Ascending aorta (tissue), 2 donors: ENCODE results near the gene L3MBTL2. TPM values are rescaled to one million over a fixed set of nuclear protein-coding genes. Genes with fewer than 3 reads are reported as not detected.

Experiments
- DNase-seq, 2 donors: peaks; one replicate each; pipeline ENCODE4 v3.0.0-alpha.2; 2019; ENCODE audit warnings: low spot score in 2 of 2
- H3K27ac ChIP-seq, 2 donors: fragments of 200-600 bp; sonication (generic); one replicate each; pipeline ENCODE4 v1.5.1; 2016 to 2017; ENCODE audit warnings: mild to moderate bottlenecking in 1 of 2
- H3K27me3 ChIP-seq: fragments of 200-600 bp; sonication (generic); one replicate; pipeline ENCODE4 v1.5.1; 2017
- H3K36me3 ChIP-seq, 2 donors: fragments of 200-600 bp; sonication (generic); one replicate each; pipeline ENCODE4 v1.5.1; 2016
- H3K4me1 ChIP-seq, 2 donors: fragments of 200-600 bp; sonication (generic); one replicate each; pipeline ENCODE4 v1.5.1; 2016 to 2017; ENCODE audit warnings: mild to moderate bottlenecking in 1 of 2
- H3K4me3 ChIP-seq, 2 donors: fragments of 200-600 bp; sonication (generic); one replicate each; pipeline ENCODE4 v1.5.1; 2016 to 2017; ENCODE audit warnings: mild to moderate bottlenecking in 1 of 2
- H3K9me3 ChIP-seq, 2 donors: fragments of 200-600 bp; sonication (generic); one replicate each; pipeline ENCODE4 v1.5.1; 2016
- CTCF ChIP-seq, 3 experiments: fragments of 200-600 bp in 2 of 3; fragments of 450-650 bp in 1 of 3; sonication (generic) in 2 of 3; IDR thresholded peaks; one replicate each; pipeline ENCODE4 v1.5.1; 2016 to 2019; ENCODE audit warnings: antibody characterized with exemption in 3 of 3, mild to moderate bottlenecking in 1 of 3, moderate library complexity in 1 of 3
- intact Hi-C: fragments of 100-400 bp; cut with DNase I; formaldehyde crosslinking; loops from one replicate; pipeline ENCODE4 v1.15.1; 2023
- total RNA-seq: library from RNA; depleted of rRNA; stranded (reverse); fragments of >200 nt; gene quantifications from one replicate; pipeline ENCODE4 v1.1.0, GENCODE V29; 2016

The L3MBTL2 gene
- total RNA-seq, 1 donor from 2014 or later: 33.3 TPM

- TF ChIP-seq CTCF (IDR thresholded peaks at IDR 0.05): no peak
- H3K4me1 ChIP-seq: no peaks in the 10 kb centered on the region
- no peaks in the 10 kb centered on the region for H3K9me3 ChIP-seq
- intact Hi-C loops: no loop called here
- peaks cover 24 to 25% of the 10 kb centered on the region in 2 donors for H3K36me3 ChIP-seq
- no peak overlapping the region for H3K4me3 ChIP-seq
- H3K27ac ChIP-seq: peak overlapping the region in 1 of 2 donors; percentile 40
- DNase-seq: no peak
- H3K27me3 ChIP-seq: no peaks in the 10 kb centered on the region
Measured at GRCh38 chr22:41181349-41182241, 23.5 kb upstream of the L3MBTL2 start.

- Histone ChIP-seq H3K4me1 (no peaks in the 10 kb centered on the region), H3K36me3 (no peaks in the 10 kb centered on the region), H3K27ac (no peak overlapping the region), H3K27me3 (no peaks in the 10 kb centered on the region), H3K9me3 (no peaks in the 10 kb centered on the region), H3K4me3 (no peak overlapping the region)
- TF ChIP-seq CTCF (IDR thresholded peaks at IDR 0.05): no peak
- intact Hi-C loops: no loop called here
- no peak for DNase-seq
Measured at GRCh38 chr22:41184679-41185078, 20.4 kb upstream of the L3MBTL2 start.

DNA sequence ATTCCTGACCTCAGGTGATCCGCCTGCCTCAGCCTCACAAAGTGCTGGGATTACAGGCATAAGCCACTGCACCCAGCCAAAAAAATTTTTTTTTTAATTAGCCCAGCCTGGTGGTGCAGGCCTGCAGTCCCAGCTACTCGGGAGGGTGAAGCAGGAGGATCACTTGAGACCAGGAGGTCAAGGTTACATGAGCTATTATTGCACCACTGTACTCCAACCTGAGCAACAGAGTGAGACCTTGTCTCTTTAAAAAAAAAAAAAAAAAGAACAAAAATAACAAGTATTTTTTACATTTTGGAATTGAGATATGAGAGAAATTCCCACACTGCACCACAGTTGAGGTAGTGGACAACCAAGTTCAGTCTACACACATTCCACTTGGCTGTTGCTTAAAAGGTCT, 13.6 kb upstream of the L3MBTL2 start:
- intact Hi-C loops: no loop called here
- Histone ChIP-seq H3K27me3 (no peaks in the 10 kb centered on the region), H3K36me3 (no peaks in the 10 kb centered on the region), H3K4me1 (no peaks in the 10 kb centered on the region), H3K9me3 (no peaks in the 10 kb centered on the region), H3K4me3 (no peak overlapping the region), H3K27ac (no peak overlapping the region)
- TF ChIP-seq CTCF (IDR thresholded peaks at IDR 0.05): no peak
- peak in 1 of 2 donors; percentile 8 for DNase-seq

- DNase-seq: no peak
- H3K27ac ChIP-seq: no peak overlapping the region
- TF ChIP-seq CTCF (IDR thresholded peaks at IDR 0.05): no peak
- intact Hi-C loops: no loop called here
- no peaks in the 10 kb centered on the region for H3K36me3 ChIP-seq
- H3K27me3 ChIP-seq: no peaks in the 10 kb centered on the region
- H3K4me3 ChIP-seq: no peak overlapping the region
- H3K9me3 ChIP-seq: no peaks in the 10 kb centered on the region
- H3K4me1 ChIP-seq: peaks cover 0 to 2% of the 10 kb centered on the region in 2 donors
Measured at GRCh38 chr22:41193829-41194228, 11.3 kb upstream of the L3MBTL2 start.

DNA sequence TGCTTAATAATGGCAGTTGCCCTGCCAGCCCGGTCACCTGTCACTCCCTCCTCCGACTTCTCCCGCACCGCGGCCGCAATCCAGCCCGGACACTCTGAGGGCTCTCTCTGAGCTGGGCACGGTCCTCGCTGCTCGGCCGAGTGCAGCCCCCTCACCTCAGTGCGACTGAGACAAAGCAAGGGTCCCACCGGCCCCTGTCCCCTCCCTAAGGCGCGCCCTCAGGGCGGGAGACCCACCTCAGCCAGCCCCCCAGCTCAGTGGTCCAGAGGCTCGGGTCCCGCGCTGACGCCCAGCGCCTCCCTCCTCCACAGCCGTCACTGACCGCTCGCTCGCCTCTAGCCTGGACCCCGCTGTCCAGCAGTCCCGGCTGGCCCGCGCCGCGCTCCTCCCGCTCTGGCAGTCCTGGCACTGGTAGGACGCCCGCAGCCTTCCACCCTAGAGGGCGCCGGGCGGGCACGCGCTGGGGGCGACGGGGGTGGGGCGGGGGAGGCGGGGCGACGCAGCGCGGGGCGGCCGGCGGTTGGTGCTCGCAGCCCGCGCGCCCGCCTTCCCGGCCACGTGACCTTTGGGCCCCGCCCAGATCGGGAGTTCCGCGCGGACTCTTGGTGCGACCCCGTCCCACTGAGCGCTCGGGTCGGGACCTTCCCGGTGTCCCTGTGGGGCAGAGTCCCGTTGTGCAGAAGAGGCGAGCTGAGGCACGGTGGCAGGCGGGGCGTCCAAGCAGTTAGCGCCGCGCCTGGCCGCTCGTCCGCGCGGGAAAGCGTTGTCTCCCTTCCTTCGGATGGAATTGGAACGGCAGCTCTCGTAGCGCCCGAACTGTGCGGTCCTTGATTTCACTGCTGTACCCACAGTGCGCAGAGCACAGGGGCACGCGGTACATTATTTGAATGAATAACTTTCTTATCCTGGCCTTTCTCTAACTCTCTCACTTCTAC, 7.8 kb upstream of the L3MBTL2 start:
- H3K27ac ChIP-seq: no peak overlapping the region
- intact Hi-C loops: loop anchor here (1.0 to 2.0 kb wide), 2 partner anchors 8 to 247 kb away; partner anchors contain the start of genes L3MBTL2 and RBX1
- no peaks in the 10 kb centered on the region for H3K27me3 ChIP-seq
- H3K9me3 ChIP-seq: no peaks in the 10 kb centered on the region
- H3K36me3 ChIP-seq: no peaks in the 10 kb centered on the region
- TF ChIP-seq CTCF (IDR thresholded peaks at IDR 0.05): peak in 2 of 3 experiments; percentile 3 to 13
- H3K4me3 ChIP-seq: peak overlapping the region; percentile 61 to 78
- DNase-seq: peak in 1 of 2 donors; percentile 91
- peaks cover 0 to 2% of the 10 kb centered on the region in 2 donors for H3K4me1 ChIP-seq
